NCI-H2196 treated with DMSO at 0.1 percent for 48 hours (cell line): Measurements from ENCODE around the gene STEAP3.

Experiments used
- DNase-seq: peaks from one replicate; lab custom pipeline; 2025; ENCODE audit not compliant: unreplicated experiment; lab: John Stamatoyannopoulos, UW

STEAP3 gene

DNA sequence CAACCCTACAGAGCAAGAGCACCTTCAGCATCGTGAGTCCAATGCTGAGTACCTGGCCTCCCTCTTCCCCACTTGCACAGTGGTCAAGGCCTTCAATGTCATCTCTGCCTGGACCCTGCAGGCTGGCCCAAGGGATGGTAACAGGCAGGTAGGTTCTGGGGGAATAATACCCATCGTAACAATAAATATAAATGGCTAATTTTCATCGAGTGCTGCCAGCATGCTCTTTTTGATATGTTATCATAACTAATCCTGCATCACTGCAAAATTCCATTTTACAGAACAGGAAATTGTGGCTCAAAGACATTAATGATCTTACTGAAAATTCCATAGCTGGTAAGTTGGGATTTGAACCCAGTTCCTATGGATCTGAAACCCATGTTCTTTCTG lies 22.2 kb downstream of the STEAP3 start:
- DNase-seq: no peak

DNA sequence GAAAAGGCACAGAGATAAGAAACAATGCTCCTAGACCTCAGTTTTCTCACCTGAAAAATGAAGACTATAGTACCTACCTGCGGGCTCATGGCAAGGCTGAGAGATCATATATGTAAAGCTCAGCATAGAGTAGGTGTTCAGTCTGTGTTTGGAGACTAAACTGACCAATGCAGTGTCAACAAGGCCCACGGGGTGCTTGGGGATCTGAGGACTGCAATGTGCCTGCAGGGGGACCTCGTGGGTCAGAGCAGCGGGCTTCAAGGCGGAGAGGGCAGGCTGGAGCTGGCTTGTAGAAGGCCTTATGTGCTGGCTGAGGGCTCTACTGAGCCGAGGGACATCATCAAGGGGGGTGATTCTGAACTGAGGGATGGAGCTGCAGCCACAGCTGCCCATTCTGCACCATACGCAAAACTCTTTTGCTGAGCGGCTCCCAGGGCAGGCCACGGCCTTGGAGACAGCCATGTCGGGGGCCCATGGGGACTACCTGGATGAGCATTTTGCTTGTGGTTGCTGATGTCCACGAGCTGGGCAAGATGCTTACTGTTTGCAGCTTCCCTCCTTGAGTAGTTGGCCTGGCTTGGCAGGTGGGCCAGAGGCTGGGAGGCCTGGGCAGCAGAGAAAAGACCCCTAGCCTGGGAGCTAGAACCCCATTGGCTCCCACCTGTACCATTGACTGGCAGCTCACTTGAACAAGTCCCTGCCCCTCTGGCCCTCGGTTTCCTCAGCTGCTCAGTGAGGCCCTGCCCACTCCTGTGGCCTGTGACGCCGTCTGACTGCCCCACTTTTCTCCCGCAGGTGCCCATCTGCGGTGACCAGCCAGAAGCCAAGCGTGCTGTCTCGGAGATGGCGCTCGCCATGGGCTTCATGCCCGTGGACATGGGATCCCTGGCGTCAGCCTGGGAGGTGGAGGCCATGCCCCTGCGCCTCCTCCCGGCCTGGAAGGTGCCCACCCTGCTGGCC lies 23.5 kb downstream of the STEAP3 start:
- no peak for DNase-seq

DNA sequence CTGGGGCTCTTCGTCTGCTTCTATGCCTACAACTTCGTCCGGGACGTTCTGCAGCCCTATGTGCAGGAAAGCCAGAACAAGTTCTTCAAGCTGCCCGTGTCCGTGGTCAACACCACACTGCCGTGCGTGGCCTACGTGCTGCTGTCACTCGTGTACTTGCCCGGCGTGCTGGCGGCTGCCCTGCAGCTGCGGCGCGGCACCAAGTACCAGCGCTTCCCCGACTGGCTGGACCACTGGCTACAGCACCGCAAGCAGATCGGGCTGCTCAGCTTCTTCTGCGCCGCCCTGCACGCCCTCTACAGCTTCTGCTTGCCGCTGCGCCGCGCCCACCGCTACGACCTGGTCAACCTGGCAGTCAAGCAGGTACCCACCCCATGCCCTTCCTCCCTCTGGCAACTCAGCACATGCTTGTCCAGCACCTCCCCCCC lies 24.2 kb downstream of the STEAP3 start:
- DNase-seq: no peak

DNA sequence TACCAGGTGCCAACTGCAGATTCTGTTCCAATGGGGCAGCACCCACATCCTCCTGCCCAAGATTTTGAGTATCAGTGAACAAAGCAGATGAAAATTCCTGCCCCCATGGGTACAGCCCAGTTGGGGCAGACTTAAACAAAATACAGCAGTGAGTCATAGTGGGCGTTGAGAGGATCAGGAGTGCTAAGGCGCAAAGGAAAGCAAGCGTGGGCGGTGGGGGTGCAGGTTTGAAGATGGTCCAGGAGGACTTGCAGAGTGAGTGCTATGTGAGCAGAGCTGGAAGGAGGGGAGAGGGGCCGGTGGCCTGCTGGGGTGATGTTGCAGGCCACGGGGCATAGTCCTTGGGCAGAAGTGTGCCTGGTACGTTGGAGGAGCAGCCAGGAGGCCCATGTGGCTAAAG lies 24.7 kb downstream of the STEAP3 start:
- DNase-seq: no peak

DNA sequence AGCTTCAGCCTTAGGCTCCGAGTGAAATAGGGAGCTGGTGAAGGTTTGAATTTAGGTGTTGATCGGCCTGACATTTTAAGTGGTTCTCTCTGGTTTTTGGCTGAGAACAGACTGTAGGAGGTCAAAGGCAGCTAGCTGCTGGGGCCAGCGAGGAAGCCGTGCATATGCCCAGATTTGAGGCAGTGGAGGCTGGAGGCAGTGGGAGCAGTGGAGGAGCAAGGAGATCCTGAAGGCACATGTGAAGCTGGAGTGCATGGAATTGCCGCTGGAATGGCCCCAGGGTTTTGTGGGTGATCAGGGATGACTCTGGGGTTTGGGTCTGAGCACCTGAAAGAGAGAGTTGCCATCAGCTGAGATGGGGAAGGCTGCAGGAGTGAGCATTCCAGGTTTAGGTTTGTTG lies 25.1 kb downstream of the STEAP3 start:
- DNase-seq: no peak

DNA sequence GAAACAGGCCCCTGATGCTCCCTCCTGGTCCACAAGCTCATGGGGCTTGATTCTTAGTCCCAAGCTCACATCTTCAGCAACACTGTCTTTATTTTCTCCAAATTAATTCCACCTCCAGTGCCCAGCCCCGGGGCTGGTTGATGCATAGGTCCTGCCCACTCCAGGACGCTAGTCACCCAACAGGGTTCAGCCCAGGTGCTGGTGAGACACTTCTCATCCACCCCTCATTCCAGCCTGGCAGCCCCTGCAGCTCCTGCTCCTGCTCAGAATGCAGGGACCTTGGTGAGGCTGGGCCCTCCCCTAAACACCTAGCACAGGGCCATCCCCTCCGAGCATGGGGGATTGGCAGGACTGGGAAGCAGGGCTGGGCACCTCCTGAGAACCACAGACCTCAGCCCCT lies 25.7 kb downstream of the STEAP3 start:
- no peak for DNase-seq

DNA sequence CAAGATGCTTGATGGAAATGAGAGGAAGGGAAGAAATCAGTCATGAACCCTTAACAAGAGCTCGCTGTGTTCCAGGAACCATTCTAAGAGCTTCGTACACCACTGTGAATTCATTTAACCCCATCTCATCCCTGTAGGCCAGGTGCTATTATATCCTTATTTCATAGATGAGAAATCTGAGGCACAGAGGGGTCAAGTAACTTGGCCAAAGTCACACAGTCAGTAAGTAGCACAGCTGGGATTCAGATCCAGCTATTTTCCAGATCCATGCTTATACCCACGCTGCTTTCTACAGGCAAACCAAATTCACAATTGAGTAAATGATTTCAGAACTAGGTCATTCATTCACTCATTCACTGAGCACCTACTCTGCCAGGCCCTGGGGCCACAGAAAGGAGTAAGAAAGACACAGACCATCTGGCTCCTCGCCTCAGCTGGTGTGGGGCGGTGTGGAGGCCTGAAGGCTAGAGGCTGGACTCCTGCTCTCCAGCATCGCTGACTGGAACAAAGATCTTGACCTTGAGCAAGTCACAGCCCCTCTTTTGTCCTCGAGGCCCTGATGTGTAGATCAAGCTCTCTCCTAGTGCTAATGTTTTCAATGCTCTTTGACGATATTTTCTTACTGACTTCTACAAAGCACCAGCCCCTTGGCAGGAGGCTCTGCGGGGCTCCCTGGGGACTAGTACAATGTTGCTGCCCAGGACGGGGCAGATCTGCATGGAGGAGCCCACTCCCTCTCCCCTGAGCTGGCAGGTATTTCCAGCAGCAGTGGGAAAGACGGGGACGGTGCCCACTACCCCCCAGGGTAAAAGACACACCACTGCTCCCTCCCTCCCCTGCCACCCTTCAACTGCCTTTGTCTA lies 26.5 kb downstream of the STEAP3 start:
- DNase-seq: no peak

DNA sequence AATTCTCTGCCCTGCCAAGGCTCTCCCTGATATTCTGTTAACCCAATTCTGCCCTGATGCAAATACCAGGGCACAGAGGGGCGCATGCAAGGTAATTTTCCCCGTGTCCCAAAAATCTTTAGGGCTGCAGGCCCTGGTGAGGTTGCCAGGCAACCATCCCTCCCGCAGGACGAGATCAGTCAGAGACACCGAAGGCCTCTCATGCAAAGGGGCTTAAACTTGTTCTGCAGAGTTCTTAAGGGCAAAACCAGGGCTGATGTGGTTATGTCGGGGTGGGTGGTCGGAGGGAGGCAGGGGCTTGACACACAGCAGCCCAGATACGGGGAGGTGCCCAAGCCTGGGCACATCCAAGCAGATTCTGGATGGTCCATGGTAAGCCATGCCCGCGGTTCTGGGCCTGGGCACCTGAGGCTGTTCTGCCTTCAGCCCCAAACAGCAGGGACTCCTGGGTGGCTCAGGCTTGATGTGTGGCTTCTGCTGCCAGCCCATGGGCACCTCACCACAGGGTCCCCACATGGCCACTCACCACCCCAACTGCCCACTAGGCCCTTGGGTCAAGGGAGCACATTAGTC lies 27.2 kb downstream of the STEAP3 start:
- no peak for DNase-seq

DNA sequence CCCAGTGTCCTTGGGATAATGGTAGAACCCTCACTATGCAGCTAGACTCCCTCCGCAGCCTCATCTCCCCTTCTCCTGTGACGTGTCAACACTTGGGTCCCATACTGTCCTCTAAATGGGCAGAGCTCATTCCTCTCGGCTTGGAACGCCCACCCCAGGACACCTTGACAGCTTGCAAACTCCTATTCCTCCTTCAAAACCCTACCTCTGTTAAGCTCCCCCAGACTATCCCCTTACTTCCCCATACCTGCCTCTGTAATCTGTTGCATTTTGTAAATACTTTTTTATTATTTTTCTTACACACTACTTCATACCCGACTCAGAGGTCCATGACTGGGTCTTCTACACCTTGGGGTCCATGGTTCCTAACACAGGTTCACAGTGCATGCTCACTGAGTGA lies 28.0 kb downstream of the STEAP3 start:
- DNase-seq: no peak

DNA sequence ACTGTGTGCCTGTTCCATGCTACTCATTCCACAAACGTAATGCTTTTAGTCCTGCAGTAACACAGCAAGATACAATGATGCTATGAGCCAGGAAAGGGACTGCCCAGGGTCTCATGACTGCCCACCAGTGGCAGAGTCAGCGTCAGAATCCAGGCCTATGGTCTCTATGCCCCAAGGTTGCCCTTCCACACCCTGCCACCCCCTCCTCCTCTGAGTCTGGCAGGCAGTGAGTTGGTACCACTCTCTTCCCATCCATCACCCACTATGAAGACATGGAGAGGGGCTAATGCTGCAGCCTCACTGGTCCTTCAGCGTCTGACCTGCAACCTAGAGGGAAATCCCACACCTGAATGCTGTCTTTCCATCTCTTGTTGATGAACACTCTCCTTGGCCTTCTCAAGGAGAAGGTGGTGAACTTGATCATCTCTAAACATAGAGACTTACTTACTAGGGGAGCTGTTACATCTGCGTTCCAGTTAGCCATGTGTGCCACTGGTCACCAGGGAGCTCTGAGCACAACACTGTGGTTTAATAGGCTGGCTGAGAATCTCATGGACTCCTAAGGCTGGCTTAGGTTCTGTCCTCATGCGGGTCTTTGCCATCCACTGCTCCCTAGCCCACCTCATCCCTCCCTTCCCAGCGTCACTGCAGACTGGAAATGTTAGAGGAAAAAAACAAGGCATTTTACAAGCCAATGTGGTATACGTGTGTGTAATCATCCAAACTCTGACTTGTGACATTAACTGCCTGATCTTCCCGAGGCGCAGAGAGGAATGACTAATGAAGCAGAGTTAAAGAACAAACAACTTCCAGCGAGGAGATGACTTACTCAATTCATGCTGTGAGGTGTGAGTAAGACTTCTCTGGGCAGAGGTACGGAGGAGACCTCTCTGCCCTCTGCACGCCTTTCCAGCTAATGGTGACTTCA lies 28.8 kb downstream of the STEAP3 start:
- DNase-seq: no peak

DNA sequence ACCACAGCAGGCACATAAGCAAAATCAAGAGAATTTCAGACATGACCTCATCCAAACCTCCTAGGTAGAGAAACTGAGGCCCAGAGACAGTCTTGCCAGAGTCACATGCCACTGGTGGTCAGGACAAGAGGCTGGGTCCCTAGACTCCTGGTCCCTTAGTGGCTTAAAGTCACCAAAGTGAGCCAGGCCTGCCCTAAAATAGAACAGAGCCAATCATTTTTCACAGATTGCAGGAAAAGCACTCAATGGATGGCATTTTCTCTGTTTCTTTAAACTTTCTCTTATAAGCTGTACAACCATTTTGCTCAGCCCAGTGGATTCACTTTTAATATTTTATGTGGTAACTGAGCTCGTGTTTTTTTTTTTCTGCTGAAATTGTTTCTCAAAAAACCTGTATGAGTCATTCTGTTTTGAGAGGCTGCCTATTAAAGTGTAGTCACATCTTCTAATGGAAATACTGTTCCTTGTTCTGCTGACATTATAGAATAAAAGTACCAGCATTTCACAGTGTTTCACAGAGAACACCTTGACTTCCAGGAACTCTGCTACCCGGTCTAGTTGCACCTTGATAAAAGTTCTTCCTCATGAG lies 29.6 kb downstream of the STEAP3 start:
- DNase-seq: no peak

DNA sequence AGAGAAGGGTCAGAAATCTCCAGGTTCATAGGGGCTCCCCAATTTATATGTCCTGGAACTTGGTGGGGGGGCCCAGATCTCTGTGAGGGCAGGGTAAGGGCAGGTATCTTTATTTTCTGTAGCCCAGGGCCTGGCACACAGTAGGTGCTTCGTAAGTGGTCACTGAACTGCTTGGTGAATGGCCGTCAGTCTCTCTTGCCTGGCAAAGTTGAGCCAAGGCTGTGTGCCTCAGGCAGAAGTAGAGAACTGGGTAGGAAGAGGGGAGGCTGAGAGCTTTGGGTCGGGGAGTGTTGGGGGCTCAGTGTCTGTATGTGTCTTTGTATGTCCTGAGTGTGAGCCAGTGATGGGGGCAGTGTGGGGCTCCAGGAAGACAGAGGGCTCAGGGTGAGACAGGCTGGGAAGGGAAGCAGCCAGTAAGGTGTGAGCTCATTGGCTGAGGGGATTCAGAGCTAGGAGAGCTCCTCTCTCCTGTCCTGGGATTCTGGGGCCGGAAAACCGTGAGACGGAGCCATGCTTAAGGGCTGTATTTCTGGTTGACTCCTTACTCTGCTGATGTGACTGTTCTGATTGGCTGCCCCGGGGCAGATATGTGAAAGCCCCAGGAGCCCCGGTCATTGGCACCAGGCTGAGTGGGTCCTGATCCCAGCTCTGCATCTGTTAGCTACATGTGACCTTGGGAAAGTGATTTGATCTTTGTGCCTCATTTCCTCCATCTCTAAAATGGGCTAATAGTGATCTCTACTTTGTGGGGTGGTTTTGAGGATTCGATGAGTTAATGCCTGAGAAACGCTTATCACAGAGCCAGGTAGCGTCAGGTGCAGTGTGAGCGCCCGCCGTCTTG lies 30.3 kb downstream of the STEAP3 start:
- DNase-seq: no peak

DNA sequence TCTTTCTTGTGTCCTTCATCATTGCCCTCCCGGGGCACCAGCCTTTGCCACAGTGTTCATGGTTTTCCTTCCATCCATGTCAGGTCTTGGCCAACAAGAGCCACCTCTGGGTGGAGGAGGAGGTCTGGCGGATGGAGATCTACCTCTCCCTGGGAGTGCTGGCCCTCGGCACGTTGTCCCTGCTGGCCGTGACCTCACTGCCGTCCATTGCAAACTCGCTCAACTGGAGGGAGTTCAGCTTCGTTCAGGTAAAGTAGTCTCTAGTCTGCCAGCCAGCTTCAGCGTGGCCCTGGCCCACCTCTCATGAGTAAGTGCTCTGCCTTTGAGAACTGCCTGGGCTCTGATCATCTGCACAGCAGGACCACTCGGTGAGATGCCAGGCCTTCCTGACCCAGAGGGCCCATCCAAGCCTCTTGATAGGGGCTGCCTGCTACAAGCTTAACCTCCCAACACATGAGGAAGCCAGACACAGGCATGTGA lies 31.0 kb downstream of the STEAP3 start:
- no peak for DNase-seq

DNA sequence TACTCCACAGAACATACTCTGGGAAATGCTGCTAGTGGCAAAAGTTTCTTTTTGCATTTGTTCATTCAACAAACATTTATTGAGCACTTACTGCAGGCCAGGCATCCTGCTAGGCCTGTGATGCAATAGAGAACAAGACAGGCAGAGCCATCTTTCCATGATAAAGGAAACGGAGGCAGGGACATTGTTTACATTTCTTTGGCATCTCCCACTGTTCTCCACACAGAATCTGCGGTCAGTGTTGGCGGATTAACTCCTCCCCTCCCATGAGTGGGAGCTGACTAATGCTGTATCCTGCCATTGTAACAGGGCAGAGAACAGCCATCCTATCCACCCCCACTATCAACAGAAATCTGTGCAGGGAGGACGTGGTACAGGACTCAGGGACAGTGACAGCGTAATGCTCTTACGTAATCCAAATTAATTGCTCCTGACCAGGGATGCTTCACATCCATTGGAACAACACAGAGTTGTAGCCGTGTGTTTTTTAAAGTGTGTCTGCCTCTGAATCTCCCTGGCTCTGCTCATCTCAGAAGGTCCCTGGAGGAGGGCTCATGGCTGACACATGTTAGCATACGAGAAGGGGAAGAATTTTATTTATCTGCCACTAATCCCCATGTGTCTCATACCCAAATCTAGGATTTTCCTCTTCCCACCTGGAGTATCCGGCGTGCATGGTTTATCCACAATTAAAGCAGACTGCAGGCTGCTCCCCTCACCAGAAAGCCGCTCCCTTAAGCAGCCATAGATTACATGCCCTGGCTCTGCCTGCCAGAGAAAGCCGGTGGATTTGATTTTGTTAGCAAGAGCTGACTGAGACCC lies 32.3 kb downstream of the STEAP3 start:
- no peak for DNase-seq

DNA sequence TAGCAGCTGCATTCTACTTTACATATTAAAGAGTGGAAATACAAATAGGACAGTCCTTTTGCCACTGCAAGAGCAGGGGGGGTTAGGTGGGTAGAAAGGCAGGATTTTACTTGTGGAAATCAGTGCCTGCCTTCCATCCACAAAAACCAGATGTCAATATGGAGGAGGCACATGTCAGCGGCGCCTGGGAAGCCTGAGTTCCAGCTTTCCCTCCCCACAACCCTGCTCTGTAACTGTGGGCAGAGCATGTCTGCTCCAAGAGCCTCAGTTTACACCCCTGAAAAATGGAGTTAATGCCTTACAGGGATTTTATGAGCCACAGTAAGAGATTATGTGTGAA lies 32.9 kb downstream of the STEAP3 start:
- no peak for DNase-seq

DNA sequence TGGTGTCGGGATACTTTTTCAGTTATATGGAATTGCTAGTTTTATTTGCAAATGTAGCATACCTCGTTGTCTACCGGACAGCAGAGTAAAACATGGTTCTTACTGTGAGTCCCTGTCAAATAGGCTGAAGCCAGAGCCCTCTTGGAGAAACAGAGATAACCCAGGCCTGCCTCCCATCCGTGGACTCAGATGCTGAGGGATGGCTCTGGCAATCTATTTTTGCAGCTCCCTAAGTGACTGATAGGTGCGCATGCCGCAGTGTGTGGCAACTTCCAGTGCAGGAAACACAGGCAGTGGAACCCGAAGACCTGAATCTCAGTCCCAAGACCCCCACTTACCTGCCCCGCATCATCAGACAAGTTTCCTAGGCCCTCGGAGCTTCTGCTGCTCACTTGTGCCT lies 33.6 kb downstream of the STEAP3 start:
- DNase-seq: no peak

DNA sequence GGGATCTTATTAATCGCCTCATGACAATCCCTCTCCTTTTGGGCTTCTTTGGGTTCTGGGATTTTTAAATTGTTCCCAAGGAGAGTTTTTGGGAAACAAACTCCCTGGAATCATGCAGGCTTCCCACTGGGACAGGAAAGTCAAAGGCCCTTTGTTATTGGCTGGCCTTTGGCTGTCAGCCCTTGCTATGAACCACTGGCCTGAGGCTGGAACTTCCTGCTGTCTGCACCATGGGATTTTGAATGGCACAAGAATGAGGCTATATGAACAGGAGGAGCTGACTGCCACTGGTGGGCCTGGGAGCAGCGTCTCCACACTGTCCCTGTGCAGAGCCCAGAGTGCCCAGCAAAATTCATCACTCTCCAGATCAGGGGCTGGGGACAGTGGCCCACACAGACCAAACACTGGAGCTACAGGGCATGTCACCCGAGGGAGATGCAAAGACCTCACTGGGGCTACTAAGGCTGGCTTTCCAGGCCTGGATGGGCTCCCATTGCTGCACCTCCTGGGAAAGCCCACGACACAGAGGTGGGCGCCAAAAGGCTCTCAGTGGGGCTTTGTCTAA lies 35.7 kb downstream of the STEAP3 start:
- no peak for DNase-seq
